Stimulated activated CD4-positive, alpha-beta T cell treated with anti-CD3 and anti-CD28 coated beads, Interleukin-1b, Interleukin-23, amount 100 ng/mL, for 1 hour (primary cell): ENCODE measurements around the gene UNC45B.
A peak's percentile ranks its signal among the peaks of the same experiment; 100 is the strongest.
"Not testable (repeated sequence)": the region's sequence is repeated elsewhere in the genome, so short reads cannot be mapped to it uniquely, and the experiment has no call there.

Source experiments
- DNase-seq, 2 donors: peaks; one replicate each; pipeline ENCODE4 v3.0.0-alpha.2; 2020; ENCODE audit warnings: low read depth in 2 of 2

Gene UNC45B

GRCh38 chr17:35171834-35172233 lies 24.2 kb downstream of the UNC45B start:
- no peak for DNase-seq

GRCh38 chr17:35172321-35172720 lies 24.7 kb downstream of the UNC45B start:
- not testable (repeated sequence) for DNase-seq

- DNase-seq: no peak
Observed at GRCh38 chr17:35174835-35175334, 27.3 kb downstream of the UNC45B start.

- no peak for DNase-seq
Observed at GRCh38 chr17:35175638-35176415, 28.2 kb downstream of the UNC45B start.

- DNase-seq: no peak
Observed at GRCh38 chr17:35176897-35177296, 29.3 kb downstream of the UNC45B start.

GRCh38 chr17:35179379-35179778 lies 31.8 kb downstream of the UNC45B start:
- not testable (repeated sequence) for DNase-seq

- DNase-seq: no peak
Observed at GRCh38 chr17:35183332-35183731, 35.7 kb downstream of the UNC45B start.

- no peak for DNase-seq
Observed at GRCh38 chr17:35184274-35184673, 36.7 kb downstream of the UNC45B start.

- DNase-seq: no peak
Observed at GRCh38 chr17:35185849-35186248, 38.2 kb downstream of the UNC45B start.

GRCh38 chr17:35187481-35187880 lies 39.9 kb downstream of the UNC45B start:
- no peak for DNase-seq

- DNase-seq: no peak
Observed at GRCh38 chr17:35188111-35188510, 40.5 kb downstream of the UNC45B start.

- no peak for DNase-seq
Observed at GRCh38 chr17:35189291-35189690, 41.7 kb downstream of the UNC45B start.

- no peak for DNase-seq
Observed at GRCh38 chr17:35191001-35191695, 43.5 kb downstream of the UNC45B start.

GRCh38 chr17:35192708-35193107 lies 45.1 kb downstream of the UNC45B start:
- DNase-seq: no peak

- DNase-seq: not testable (repeated sequence)
Observed at GRCh38 chr17:35194001-35194400, 46.4 kb downstream of the UNC45B start, which contains the start of gene SLC35G3. TSS of gene SLC35G3 (minus strand) at chr17:35194393. CDS start at chr17:35194307, 86 bp downstream.

GRCh38 chr17:35195062-35195461 lies 47.4 kb downstream of the UNC45B start:
- not testable (repeated sequence) for DNase-seq

- DNase-seq: not testable (repeated sequence)
Observed at GRCh38 chr17:35202582-35202981, 55.0 kb downstream of the UNC45B start.

GRCh38 chr17:35210741-35211140 lies 63.1 kb downstream of the UNC45B start:
- DNase-seq: no peak

GRCh38 chr17:35212668-35213067 lies 65.1 kb downstream of the UNC45B start:
- DNase-seq: no peak

GRCh38 chr17:35213412-35213940 lies 65.9 kb downstream of the UNC45B start:
- no peak for DNase-seq

GRCh38 chr17:35214192-35214591 lies 66.6 kb downstream of the UNC45B start:
- DNase-seq: no peak

GRCh38 chr17:35214631-35215273 lies 67.1 kb downstream of the UNC45B start:
- peak in 1 of 2 donors; percentile 10 for DNase-seq
